Vagina (tissue), 2 donors: ENCODE results near the gene CRYGB. TPM values are rescaled to one million over a fixed set of nuclear protein-coding genes. Genes with fewer than 3 reads are reported as not detected.

Experiments used
- DNase-seq, 2 donors: peaks; one replicate each; pipeline ENCODE4 v3.0.0-alpha.2; 2017; ENCODE audit errors: extremely low spot score in 2 of 2
- H3K27ac ChIP-seq: fragments of 200-600 bp; sonication (generic); one replicate; pipeline ENCODE4 v1.5.1; 2019
- H3K27me3 ChIP-seq: fragments of 200-600 bp; sonication (generic); one replicate; pipeline ENCODE4 v1.5.1; 2019
- H3K36me3 ChIP-seq, 2 donors: fragments of 200-600 bp; sonication (generic); one replicate each; pipeline ENCODE4 v1.5.1; 2017 to 2019
- H3K4me1 ChIP-seq: fragments of 200-600 bp; sonication (generic); one replicate; pipeline ENCODE4 v1.5.1; 2019
- H3K4me3 ChIP-seq, 2 donors: fragments of 200-600 bp; sonication (generic); 1 replicate in 1 of 2; 2 replicates in 1 of 2; pipeline ENCODE4 v1.5.1; 2016 to 2019
- H3K9me3 ChIP-seq: fragments of 200-600 bp; sonication (generic); one replicate; pipeline ENCODE4 v1.5.1; 2019
- CTCF ChIP-seq, 3 experiments: fragments of 450-650 bp in 2 of 3; fragments of 200-600 bp in 1 of 3; sonication (generic) in 1 of 3; IDR thresholded peaks; one replicate each; pipeline ENCODE4 v1.5.1; 2017 to 2019; ENCODE audit warnings: antibody characterized with exemption in 3 of 3, mild to moderate bottlenecking in 2 of 3, moderate library complexity in 2 of 3
- POLR2A ChIP-seq, 2 donors: fragments of 450-650 bp; IDR thresholded peaks; one replicate each; pipeline ENCODE4 v1.6.1; 2017; ENCODE audit warnings: antibody characterized with exemption in 2 of 2, mild to moderate bottlenecking in 2 of 2, moderate library complexity in 2 of 2
- POLR2AphosphoS5 ChIP-seq, 2 donors: sonication (generic); formaldehyde crosslinking; IDR thresholded peaks; one replicate each; pipeline ENCODE4 v1.9.0; 2017; ENCODE audit warnings: antibody characterized with exemption in 2 of 2, mild to moderate bottlenecking in 2 of 2, low read depth in 1 of 2; ENCODE audit not compliant: insufficient read depth in 1 of 2
- intact Hi-C: fragments of 100-400 bp; cut with DNase I; formaldehyde crosslinking; loops from one replicate; pipeline ENCODE4 v1.15.1; 2023
- total RNA-seq: library from RNA; depleted of rRNA; stranded (reverse); fragments of >200 nt; gene quantifications from one replicate; pipeline ENCODE4 v1.2.3, GENCODE V29; 2016

CRYGB gene
- total RNA-seq, 1 donor from 2014 or later = not detected

- TF ChIP-seq CTCF (IDR thresholded peaks at IDR 0.05) = no peak
- no peak for TF ChIP-seq POLR2AphosphoS5 (IDR thresholded peaks at IDR 0.05; ENCODE audit: insufficient read depth in 1 of 2, low read depth in 1 of 2)
- TF ChIP-seq POLR2A (IDR thresholded peaks at IDR 0.05) = no peak
- H3K4me1 ChIP-seq = no peaks in the 10 kb centered on the region
- no peak overlapping the region for H3K4me3 ChIP-seq
- no peaks in the 10 kb centered on the region for H3K36me3 ChIP-seq
- no peak for DNase-seq
- no peak overlapping the region for H3K27ac ChIP-seq
- H3K9me3 ChIP-seq = no peaks in the 10 kb centered on the region
- H3K27me3 ChIP-seq = no peaks in the 10 kb centered on the region
- intact Hi-C loops = no loop called here
Measured at GRCh38 chr2:208189069-208189809, 43.3 kb upstream of the CRYGB start.

GRCh38 chr2:208186893-208187292 is 40.9 kb upstream of the CRYGB start:
- intact Hi-C loops = no loop called here
- no peak for DNase-seq
- Histone ChIP-seq H3K4me1 (no peaks in the 10 kb centered on the region), H3K27me3 (no peaks in the 10 kb centered on the region), H3K36me3 (no peaks in the 10 kb centered on the region), H3K27ac (no peak overlapping the region), H3K9me3 (no peaks in the 10 kb centered on the region), H3K4me3 (no peak overlapping the region)
- no peak for TF ChIP-seq POLR2AphosphoS5 (IDR thresholded peaks at IDR 0.05; ENCODE audit: insufficient read depth in 1 of 2, low read depth in 1 of 2)
- no peak for TF ChIP-seq CTCF (IDR thresholded peaks at IDR 0.05)
- TF ChIP-seq POLR2A (IDR thresholded peaks at IDR 0.05) = no peak

DNA sequence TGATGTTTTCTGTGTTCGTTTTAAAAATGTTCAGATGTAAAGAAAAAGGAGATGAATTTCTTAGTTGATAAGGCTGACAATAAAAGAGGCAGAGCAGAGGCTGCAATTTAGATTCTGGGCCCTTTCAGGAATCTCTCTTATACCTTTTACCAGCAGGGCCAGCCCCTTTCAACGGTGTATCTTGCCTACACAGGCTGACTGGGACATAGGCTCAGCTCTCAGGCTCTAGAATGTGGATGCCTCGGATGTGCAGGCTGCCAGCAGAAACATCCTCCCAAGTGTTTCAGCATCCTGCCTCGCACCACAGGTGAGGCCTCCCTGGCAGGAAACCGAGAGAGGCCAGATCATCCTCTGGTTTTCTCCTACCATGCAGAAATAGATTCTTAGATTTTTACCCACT is 40.5 kb upstream of the CRYGB start:
- no peak for TF ChIP-seq POLR2AphosphoS5 (IDR thresholded peaks at IDR 0.05; ENCODE audit: insufficient read depth in 1 of 2, low read depth in 1 of 2)
- TF ChIP-seq POLR2A (IDR thresholded peaks at IDR 0.05) = no peak
- TF ChIP-seq CTCF (IDR thresholded peaks at IDR 0.05) = no peak

DNA sequence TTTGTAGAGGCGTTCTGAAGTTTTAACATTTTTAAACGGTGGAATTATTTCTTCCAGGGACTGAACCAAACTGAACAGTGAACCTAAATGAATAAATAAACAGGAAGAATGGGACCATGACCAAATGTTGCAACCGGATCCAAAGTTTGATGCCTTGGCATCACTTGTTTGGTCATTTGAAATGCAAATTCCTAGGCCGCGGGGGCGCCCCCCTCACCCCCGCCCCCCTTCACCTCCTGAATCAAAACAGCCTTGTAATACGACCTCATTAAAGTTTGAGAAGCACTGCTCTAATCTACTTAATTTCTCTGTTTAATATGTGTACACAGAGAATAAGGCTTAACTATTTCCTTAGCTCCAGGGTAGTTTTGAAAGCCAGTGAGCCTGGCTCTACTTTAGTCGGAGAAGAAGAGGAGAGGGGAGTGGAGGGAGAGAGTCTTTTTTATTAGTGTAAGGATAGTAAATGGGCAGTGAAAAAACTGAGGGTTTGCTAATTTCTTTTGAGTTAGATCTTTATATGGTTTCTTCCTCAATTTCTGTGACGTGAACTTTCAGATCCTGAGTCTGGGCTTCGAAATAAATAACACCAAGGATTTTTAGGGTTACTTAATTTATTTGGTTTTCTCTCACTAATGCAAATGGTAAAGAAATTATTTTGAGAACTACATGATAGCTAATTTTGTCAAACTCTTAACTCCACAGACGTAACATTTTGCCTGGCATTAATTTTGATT is 38.2 kb upstream of the CRYGB start:
- Histone ChIP-seq H3K27ac (no peak overlapping the region), H3K27me3 (no peaks in the 10 kb centered on the region), H3K9me3 (no peaks in the 10 kb centered on the region), H3K36me3 (no peaks in the 10 kb centered on the region), H3K4me1 (no peaks in the 10 kb centered on the region), H3K4me3 (no peak overlapping the region)
- DNase-seq = no peak
- intact Hi-C loops = no loop called here
- TF ChIP-seq POLR2AphosphoS5 (IDR thresholded peaks at IDR 0.05; ENCODE audit: insufficient read depth in 1 of 2, low read depth in 1 of 2) (no peak), POLR2A (IDR thresholded peaks at IDR 0.05) (no peak), CTCF (IDR thresholded peaks at IDR 0.05) (no peak)

More for the DNA sequence above, 40.5 kb upstream of the CRYGB start:
- intact Hi-C loops = no loop called here
- no peak overlapping the region for H3K4me3 ChIP-seq
- no peak for DNase-seq
- no peak overlapping the region for H3K27ac ChIP-seq
- H3K27me3 ChIP-seq = no peaks in the 10 kb centered on the region
- H3K36me3 ChIP-seq = no peaks in the 10 kb centered on the region
- H3K4me1 ChIP-seq = no peaks in the 10 kb centered on the region
- H3K9me3 ChIP-seq = no peaks in the 10 kb centered on the region

- H3K9me3 ChIP-seq = no peaks in the 10 kb centered on the region
- no peak overlapping the region for H3K27ac ChIP-seq
- intact Hi-C loops = no loop called here
- H3K27me3 ChIP-seq = no peaks in the 10 kb centered on the region
- TF ChIP-seq POLR2A (IDR thresholded peaks at IDR 0.05) (no peak), POLR2AphosphoS5 (IDR thresholded peaks at IDR 0.05; ENCODE audit: insufficient read depth in 1 of 2, low read depth in 1 of 2) (no peak), CTCF (IDR thresholded peaks at IDR 0.05) (no peak)
- no peak for DNase-seq
- no peaks in the 10 kb centered on the region for H3K4me1 ChIP-seq
- no peaks in the 10 kb centered on the region for H3K36me3 ChIP-seq
- H3K4me3 ChIP-seq = no peak overlapping the region
Measured at GRCh38 chr2:208183526-208183925, 37.6 kb upstream of the CRYGB start.
